GM23248 (cell line): Measurements from ENCODE around the gene RPL27A.

ENCODE experiments used
- EZH2 ChIP-seq: fragments of 200-600 bp; sonication (generic); IDR thresholded peaks from 2 replicates; pipeline ENCODE4 v1.6.1; 2018; ENCODE audit warnings: antibody characterized with exemption, mild to moderate bottlenecking; ENCODE audit not compliant: insufficient read depth, poor library complexity, severe bottlenecking
- EZH2phosphoT487 ChIP-seq: fragments of 200-600 bp; sonication (generic); IDR thresholded peaks from 2 replicates; pipeline ENCODE4 v1.6.1; 2018; ENCODE audit warnings: antibody characterized with exemption, moderate library complexity, mild to moderate bottlenecking, low read depth; ENCODE audit not compliant: insufficient read depth

DNA sequence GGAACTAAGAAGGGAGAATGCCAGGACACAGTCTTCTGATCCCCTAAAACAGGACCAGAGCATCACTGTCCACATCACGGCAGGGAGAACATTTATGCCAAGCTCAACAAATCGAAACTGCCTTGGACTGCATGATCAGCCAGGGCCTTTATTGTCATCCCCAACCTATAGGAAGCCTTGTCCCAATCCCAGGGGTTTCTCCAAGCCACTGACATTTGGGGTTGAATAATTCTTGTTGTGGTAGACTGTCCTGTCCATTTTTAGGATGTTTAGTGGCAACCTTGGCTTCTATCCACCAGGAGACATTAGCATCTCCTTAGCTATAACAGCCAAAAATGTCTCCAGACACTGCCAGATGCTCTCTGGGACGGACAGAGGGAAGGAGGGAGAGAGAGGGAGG, 37.1 kb downstream of the RPL27A start:
- TF ChIP-seq EZH2phosphoT487 (no peak), EZH2 (no peak)
